HG02840 (cell line): ENCODE results near the gene TYMP.

Experiments used
- ATAC-seq: cut with Tn5 transposase; IDR thresholded peaks from one replicate; pipeline ENCODE4 v1.9.1; 2021; ENCODE audit warnings: mild to moderate bottlenecking, moderate library complexity, moderate number of reproducible peaks; ENCODE audit not compliant: unreplicated experiment, low FRiP score

The TYMP gene

GRCh38 chr22:50529897-50530579, at the start of gene TYMP:
Gene TYMP, minus strand, starts transcription at chr22:50530012. Its CDS starts 303 bp downstream, at chr22:50529709.
- ATAC-seq, result peak; percentile 29

GRCh38 chr22:50578776-50579310, 49.0 kb upstream of the TYMP start:
- no peak for ATAC-seq

- no peak for ATAC-seq
Measured at GRCh38 chr22:50577987-50578775, 48.4 kb upstream of the TYMP start, which contains the start of gene CPT1B. Gene CPT1B, minus strand, starts transcription at chr22:50578427. Its CDS starts 512 bp downstream, at chr22:50577915.

DNA sequence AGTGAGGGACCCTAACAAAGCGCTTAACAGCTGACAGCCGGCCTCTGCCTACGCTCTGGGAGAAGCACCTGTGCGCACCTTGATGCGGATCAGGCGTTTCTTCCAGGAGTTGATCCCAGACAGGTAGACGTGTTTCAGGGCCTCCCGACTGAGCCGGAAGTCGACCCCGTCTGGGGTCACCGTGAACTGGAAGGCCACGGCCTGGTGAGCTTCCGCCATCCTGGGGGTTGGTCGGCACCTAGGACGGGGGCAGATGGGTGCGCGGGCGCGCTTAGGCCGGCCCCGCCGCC, 47.8 kb upstream of the TYMP start:
- ATAC-seq, result no peak

DNA sequence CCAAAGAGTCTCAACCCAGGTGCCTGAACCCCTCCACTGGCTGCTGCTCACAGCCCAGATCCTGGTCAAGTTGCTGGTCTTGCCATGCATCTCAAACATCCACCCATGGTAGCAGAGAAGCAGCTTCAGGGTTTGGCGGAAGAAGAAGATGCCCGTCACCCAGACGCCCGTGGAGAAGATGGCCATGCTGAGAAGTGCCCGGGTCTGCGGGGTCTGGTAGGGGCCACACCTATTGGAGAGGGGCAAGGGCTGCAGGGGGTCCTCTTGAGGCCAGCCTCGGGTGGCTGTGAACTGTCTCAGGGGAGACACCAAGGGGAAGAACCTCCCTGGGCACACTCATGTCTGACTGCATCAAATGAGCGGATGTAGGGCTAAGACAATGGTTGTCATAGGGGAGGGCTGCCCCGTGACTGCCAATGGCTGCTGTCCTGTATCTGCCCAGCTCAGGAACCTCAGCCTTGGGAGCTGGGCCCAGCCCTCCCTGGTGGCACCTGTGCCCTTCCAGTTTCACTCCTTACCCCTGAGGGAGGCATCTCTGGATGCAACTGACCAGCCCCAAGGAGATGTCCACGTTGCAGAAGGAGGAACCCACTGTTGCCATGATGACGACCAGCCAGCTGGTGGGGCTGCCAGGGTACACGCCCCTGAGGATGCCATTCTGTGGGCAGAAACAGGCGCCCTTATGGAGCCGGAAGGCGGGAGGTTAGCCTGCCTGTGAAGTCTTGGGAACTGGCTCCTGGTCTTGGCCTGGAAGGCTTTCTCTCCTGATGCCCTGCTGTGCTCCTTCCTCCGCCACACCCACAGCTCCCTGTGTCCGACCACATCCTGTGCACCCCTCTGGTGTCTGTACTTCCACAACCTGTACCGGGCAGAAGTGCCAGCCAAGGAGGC, 47.2 kb upstream of the TYMP start:
- no peak for ATAC-seq

DNA sequence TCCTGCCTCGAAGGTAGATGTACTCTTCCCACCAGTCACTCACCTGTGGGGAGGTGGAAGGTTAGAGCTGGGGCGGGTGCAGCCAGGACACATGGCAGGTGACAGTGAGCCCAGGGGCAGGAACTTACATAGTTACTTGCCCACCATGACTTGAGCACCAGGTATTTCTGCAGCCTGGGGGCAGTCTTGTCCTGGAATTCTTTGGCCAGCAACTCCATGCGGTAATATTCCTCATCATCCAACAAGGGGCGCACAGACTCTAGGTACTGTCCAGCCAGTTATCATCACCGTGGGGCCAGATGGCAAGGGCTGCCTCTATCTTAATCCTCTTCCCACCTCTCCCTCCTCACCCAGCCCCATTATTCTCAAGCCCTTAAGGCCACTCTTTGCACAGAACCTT, 46.3 kb upstream of the TYMP start:
- no peak for ATAC-seq

DNA sequence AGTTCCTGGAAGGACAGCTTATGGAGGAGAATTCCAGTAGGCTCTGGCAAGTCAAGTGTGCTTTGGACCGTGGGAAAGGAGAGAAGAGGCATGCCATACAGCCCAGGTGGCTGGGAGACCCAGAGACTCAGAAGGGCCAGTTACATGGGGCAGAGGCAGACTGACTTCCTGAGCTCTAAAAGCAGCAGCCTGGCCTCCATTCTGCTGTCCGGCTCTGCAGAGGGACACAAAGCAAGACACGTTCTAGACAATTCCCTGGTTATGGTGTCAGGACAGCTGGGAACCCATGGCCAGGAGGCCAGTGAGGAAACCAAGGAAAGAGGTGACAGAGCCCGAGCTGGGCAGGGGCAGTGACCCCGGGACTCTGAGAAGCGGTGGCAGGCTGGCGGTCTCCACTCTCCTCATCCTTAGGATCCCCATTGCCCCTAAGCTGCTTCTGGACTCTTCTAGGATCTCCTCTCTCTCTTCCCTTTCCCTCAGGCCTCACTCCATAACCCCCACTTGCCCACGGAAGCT, 45.7 kb upstream of the TYMP start:
- ATAC-seq, result no peak

GRCh38 chr22:50574383-50574755, 44.6 kb upstream of the TYMP start:
- no peak for ATAC-seq

DNA sequence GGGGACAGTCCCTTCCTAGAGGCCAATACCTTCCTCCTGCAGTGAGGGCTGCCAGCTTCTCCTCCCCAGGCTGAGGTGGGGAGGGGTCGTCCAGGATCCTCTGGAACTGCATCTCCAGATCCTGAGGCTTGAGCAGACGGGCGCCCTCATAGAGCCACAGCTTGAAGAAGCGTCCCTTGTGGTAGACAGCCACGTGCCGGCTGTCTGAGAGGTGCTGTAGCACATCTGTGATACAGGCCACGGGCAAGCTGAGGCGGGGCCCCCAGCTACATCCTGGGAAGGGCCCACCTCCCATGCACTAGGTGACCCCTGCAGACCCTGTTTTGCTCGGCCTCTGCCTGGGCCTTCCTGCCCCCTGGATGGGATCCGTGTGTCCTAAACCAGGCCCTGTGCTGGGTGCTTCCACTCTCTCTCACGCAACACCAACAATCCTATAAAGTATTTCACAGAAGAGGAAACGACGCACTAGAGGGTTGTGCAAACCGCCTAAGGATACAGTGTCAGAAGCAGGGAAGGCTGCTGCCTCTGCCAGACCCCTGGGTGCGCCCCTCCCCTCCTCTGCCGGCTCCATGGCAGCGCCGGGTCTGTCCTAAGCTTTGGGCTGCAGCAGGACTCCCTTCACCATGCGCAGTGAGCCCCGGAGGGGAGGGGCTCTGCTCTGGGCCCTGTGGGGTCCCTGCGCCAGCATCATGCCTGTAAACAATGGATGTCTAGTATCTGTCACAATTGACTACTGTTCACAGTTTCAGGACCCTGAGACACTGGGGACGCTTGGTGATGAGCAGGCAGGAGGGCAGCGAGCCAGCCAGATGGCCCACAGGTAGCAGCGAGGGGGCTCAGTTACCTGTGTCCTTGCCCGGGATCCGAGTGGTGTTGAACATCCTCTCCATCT, 43.9 kb upstream of the TYMP start:
- ATAC-seq, result no peak

- no peak for ATAC-seq
Measured at GRCh38 chr22:50572965-50573364, 43.2 kb upstream of the TYMP start.

GRCh38 chr22:50571264-50572175, 41.7 kb upstream of the TYMP start:
- no peak for ATAC-seq

GRCh38 chr22:50570861-50571260, 41.0 kb upstream of the TYMP start:
- no peak for ATAC-seq

DNA sequence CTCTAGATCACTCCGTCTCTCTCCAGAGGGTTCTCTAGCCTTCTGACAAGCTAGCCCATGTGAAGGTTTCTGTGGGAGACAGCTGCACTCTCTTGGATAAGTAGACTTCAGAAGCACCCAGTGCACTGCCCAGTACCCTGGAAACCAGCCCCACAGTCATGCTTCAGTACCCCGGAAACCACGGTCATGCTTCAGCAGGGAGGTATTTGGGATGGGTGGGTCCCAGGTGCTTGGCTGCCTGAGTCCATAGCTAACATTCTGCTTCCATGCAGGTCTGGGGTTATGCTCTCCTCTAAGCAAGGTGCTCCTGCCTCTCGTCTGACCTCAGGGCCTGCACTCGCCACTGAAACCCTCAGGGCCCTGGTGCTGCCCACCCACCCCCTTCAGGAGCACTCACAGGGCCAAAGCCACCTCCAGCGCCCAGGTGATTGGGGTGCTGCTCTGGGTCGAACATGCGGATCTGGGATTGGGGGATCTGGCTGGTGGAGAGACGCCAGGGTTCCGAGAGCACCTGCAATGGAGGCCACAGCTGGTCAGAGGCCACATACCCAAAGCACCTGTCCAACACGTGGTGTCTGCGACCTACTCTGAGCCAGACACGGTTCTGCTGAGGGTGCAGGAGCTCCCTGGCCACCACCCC, 40.2 kb upstream of the TYMP start:
- no peak for ATAC-seq

DNA sequence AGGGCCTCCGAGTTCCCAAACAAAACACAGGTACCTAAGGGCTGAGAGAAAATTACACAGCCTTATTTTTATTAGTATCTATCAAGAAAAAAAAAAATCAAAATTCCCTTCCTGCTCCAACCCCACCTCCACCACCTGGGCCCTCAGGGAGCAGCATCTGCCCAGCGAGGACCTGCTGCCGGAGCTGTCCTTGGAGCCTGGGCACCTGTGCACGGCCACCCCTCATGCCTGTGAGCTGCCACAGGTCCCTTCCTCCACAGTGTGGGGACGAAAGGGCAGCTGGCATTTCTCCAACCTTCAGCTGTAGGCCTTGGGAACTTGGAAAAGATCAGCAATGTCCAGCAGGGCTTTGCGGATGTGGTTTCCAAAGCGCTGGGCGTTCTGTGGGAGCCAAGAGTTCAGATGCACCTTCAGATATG, 39.2 kb upstream of the TYMP start:
- no peak for ATAC-seq

- ATAC-seq, result no peak
Measured at GRCh38 chr22:50568626-50569025, 38.8 kb upstream of the TYMP start.

GRCh38 chr22:50567721-50568252, 38.0 kb upstream of the TYMP start:
- ATAC-seq, result no peak

GRCh38 chr22:50564289-50564688, 34.5 kb upstream of the TYMP start:
- ATAC-seq, result no peak
